Measurements from ENCODE around the gene SSX7. TPM values are rescaled to one million over a fixed set of nuclear protein-coding genes. Genes with fewer than 3 reads are reported as not detected.
"Not testable (repeated sequence)": the region's sequence is repeated elsewhere in the genome, so short reads cannot be mapped to it uniquely, and the experiment has no call there.

SSX7 gene, protein sequence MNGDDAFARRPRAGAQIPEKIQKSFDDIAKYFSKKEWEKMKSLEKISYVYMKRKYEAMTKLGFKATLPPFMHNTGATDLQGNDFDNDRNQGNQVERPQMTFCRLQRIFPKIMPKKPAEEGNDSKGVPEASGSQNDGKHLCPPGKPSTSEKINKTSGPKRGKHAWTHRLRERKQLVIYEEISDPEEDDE
- not detected in 3 replicates for total RNA-seq
- long read RNA-seq, result 0 reads

DNA sequence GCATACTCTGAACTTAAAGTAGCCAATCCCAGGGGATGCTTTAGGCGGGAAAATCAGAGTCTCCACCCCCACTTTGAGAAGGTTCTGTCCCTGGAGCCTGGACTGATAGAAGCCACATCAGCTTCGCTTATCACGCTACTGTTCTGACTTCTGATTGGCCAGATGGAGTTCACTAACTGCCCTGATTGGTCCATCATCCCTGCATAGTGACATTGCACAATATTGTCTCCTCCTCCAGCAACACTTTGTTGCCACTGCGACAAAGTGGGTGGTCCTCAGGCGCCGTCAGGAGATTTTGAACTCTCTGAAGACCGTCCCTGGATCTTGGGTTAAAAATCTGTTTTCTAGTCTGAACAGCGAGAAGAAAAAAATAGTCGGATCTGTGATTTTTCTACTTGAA is at the start of gene SSX7:
TSS of gene SSX7 (minus strand) at position 101 of the 400 bp plus-strand sequence. CDS start 1,428 bp downstream, outside the sequence.
- H3K9me3 Mint-ChIP-seq (ENCODE audit: low read depth); H3K27ac Mint-ChIP-seq (ENCODE audit: unreplicated experiment); H3K4me3 Mint-ChIP-seq (ENCODE audit: unreplicated experiment); H3K36me3 Mint-ChIP-seq (ENCODE audit: low read depth); H3K4me1 Mint-ChIP-seq (ENCODE audit: low read depth); DNase-seq (ENCODE audit: low spot score); H3K27me3 Mint-ChIP-seq (ENCODE audit: low read depth): not testable (repeated sequence)

DNA sequence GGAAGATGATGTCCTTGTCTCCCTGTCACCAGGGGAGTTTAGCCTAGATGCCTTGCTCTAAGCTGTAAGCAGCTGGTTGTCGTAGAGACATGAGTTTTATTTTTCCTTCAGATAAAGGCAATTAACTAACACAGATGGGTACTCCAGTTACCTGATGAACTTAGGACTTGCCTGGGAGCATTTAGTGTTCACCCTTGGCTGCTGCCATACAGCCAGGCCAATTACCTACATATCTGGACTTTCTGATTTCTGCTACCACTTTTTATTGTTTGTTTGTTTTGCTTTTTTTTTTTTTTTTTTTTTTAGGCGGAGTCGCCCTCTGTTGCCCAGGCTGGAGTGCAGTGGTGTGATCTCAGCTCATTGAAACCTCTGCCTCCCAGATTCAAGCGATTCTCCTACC is 37.3 kb upstream of the SSX7 start:
- not testable (repeated sequence) for H3K36me3 Mint-ChIP-seq (ENCODE audit: low read depth); H3K4me3 Mint-ChIP-seq (ENCODE audit: unreplicated experiment); H3K4me1 Mint-ChIP-seq (ENCODE audit: low read depth); DNase-seq (ENCODE audit: low spot score); H3K27me3 Mint-ChIP-seq (ENCODE audit: low read depth); H3K27ac Mint-ChIP-seq (ENCODE audit: unreplicated experiment); H3K9me3 Mint-ChIP-seq (ENCODE audit: low read depth)

DNA sequence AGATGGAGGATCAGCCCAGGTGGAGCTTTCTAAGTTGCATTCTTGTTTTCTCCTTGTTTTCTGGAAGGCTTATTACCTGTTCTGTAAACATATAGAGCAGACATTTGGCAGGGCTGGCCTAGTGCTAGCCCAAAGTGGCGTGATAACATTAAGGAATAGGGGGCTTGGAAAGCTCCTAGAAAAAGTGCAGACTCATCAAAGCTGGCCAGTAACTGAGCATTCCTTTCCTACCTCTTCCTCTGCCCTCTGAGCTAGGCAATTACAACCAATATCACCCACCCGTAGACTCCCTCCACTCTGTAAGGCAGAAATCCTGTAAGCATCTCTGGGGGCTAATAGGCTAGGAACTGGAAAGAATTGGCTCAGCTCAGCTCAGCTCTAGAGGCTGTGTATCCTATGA is 7.5 kb upstream of the SSX7 start:
- DNase-seq (ENCODE audit: low spot score); H3K4me1 Mint-ChIP-seq (ENCODE audit: low read depth); H3K27ac Mint-ChIP-seq (ENCODE audit: unreplicated experiment); H3K36me3 Mint-ChIP-seq (ENCODE audit: low read depth); H3K27me3 Mint-ChIP-seq (ENCODE audit: low read depth); H3K4me3 Mint-ChIP-seq (ENCODE audit: unreplicated experiment); H3K9me3 Mint-ChIP-seq (ENCODE audit: low read depth): not testable (repeated sequence)

DNA sequence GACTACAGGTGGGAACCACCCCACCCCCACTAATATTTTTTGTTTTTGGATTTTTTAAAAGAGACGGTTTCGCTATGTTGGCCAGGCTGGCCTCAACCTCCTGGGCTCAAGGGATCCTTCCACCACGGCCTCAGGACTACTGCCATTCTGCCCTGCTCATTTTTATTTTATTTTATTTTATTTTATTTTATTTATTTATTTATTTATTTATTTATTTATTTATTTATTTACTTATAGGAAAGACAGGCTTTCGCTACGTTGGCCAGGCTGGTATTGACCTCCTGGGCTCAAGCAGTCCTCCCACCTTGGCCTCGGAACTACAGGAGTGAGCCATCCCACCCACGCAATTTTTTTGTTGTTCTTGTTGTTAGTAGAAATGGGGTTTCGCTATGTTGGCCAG is 775 bp upstream of the SSX7 start:
- H3K9me3 Mint-ChIP-seq (ENCODE audit: low read depth); H3K4me3 Mint-ChIP-seq (ENCODE audit: unreplicated experiment); H3K4me1 Mint-ChIP-seq (ENCODE audit: low read depth); H3K27me3 Mint-ChIP-seq (ENCODE audit: low read depth); H3K36me3 Mint-ChIP-seq (ENCODE audit: low read depth); DNase-seq (ENCODE audit: low spot score); H3K27ac Mint-ChIP-seq (ENCODE audit: unreplicated experiment): not testable (repeated sequence)

DNA sequence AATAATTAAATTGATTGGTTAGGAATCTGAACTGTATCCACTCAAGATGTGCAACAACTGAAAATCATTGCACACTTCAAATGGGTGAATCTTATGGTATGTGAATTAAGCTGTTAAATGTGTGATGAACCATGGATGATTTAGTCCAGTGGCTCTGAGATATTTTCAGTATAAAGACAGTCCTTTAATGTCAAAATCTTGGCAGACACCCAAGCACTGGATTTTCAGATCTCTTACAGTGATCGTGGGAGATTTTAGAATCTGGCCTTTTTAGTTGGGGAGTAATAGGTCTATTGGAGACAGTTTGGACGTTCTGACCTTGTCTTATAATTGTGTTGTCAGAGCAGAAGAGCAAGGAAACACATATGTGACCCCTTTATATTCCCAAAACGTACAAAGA is 4.0 kb downstream of the SSX7 start:
- not testable (repeated sequence) for H3K27me3 Mint-ChIP-seq (ENCODE audit: low read depth); H3K4me3 Mint-ChIP-seq (ENCODE audit: unreplicated experiment)

DNA sequence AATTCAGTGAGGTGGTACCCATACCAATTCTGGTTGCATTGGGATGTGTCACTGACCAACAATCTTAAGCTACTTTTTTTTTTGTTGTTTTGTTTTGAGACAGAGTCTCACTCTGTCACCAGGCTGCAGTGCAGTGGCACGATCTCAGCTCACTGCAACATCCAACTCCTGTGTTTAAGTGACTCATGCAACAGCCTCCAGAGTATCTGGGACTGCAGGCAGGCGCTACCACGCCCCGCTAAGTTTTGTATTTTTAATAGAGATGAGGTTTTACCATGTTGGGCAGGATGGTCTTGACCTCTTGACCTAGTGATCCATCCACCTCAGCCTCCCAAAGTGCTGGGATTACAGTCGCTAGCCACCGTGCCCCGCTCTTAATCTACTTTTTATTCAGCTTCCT is 5.7 kb downstream of the SSX7 start:
- H3K27me3 Mint-ChIP-seq (ENCODE audit: low read depth); H3K4me3 Mint-ChIP-seq (ENCODE audit: unreplicated experiment); H3K27ac Mint-ChIP-seq (ENCODE audit: unreplicated experiment); H3K4me1 Mint-ChIP-seq (ENCODE audit: low read depth); DNase-seq (ENCODE audit: low spot score); H3K36me3 Mint-ChIP-seq (ENCODE audit: low read depth): not testable (repeated sequence)
- peaks cover 10% of the 10 kb centered on the region for H3K9me3 Mint-ChIP-seq (ENCODE audit: low read depth)

More for the DNA sequence above, 4.0 kb downstream of the SSX7 start:
- H3K4me1 Mint-ChIP-seq (ENCODE audit: low read depth); H3K9me3 Mint-ChIP-seq (ENCODE audit: low read depth); H3K36me3 Mint-ChIP-seq (ENCODE audit: low read depth); DNase-seq (ENCODE audit: low spot score); H3K27ac Mint-ChIP-seq (ENCODE audit: unreplicated experiment): not testable (repeated sequence)

DNA sequence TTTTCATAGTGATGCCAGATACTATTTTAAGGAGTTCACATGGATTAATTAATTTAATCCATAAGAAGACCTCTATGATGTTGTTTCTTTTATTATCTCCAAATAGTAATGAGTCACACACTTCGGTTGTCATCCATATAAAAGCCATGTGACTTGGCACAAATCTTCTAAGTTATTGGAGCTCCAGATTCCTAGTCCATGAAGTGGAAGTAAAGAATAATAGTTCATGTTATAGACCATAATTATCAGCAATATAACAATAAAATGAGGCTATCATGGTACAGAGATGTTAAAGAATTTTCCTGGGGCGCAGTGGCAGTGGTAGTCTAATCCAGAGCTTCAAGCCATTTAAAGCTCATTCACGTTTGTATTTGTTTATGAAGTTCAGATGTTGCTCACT is 26.2 kb downstream of the SSX7 start:
- H3K9me3 Mint-ChIP-seq (ENCODE audit: low read depth), result peaks cover 12% of the 10 kb centered on the region
- H3K27ac Mint-ChIP-seq (ENCODE audit: unreplicated experiment); H3K4me3 Mint-ChIP-seq (ENCODE audit: unreplicated experiment); H3K36me3 Mint-ChIP-seq (ENCODE audit: low read depth); H3K4me1 Mint-ChIP-seq (ENCODE audit: low read depth); DNase-seq (ENCODE audit: low spot score); H3K27me3 Mint-ChIP-seq (ENCODE audit: low read depth): not testable (repeated sequence)

DNA sequence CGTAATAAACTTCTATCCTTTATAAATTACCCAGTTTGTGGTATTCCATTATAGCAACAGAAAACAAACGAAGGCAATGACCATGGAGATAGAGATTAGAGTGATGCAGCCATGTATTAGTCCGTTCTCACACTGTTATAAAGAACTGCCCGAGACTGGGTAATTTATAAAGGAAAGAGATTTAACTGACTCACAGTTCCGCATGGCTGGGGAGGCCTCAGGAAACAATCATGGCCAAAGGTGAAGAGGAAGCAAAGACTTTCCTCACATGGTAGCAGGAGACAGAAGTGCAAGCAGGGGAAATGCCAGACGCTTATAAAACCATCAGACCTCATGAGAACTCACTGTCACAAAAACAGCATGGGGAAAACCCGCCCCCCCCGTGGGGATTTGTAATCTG is 34.0 kb downstream of the SSX7 start:
- H3K36me3 Mint-ChIP-seq (ENCODE audit: low read depth); DNase-seq (ENCODE audit: low spot score); H3K27ac Mint-ChIP-seq (ENCODE audit: unreplicated experiment); H3K4me3 Mint-ChIP-seq (ENCODE audit: unreplicated experiment); H3K27me3 Mint-ChIP-seq (ENCODE audit: low read depth); H3K4me1 Mint-ChIP-seq (ENCODE audit: low read depth): not testable (repeated sequence)
- H3K9me3 Mint-ChIP-seq (ENCODE audit: low read depth), result peaks cover 10% of the 10 kb centered on the region

DNA sequence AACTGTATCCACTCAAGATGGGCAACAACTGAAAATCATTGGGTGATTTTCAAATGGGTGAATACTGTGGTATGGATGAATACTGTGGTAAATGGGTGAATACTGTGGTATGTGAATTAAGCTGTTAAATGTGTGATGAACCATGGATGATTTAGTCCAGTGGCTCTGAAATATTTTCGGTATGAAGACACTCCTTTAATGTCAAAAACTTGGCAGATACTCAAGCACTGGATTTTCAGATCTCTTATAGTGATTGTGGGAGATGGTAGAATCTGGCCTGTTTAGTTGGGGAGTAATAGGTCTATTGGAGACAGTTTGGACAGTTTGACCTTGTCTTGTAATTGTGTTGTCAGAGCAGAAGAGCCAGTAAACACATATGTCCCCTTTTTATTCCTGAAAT is 45.7 kb downstream of the SSX7 start:
- TF ChIP-seq, protein P1, sequence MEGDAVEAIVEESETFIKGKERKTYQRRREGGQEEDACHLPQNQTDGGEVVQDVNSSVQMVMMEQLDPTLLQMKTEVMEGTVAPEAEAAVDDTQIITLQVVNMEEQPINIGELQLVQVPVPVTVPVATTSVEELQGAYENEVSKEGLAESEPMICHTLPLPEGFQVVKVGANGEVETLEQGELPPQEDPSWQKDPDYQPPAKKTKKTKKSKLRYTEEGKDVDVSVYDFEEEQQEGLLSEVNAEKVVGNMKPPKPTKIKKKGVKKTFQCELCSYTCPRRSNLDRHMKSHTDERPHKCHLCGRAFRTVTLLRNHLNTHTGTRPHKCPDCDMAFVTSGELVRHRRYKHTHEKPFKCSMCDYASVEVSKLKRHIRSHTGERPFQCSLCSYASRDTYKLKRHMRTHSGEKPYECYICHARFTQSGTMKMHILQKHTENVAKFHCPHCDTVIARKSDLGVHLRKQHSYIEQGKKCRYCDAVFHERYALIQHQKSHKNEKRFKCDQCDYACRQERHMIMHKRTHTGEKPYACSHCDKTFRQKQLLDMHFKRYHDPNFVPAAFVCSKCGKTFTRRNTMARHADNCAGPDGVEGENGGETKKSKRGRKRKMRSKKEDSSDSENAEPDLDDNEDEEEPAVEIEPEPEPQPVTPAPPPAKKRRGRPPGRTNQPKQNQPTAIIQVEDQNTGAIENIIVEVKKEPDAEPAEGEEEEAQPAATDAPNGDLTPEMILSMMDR (IDR thresholded peaks at IDR 0.05), result no peak
- Mint-ChIP-seq H3K4me3 (ENCODE audit: unreplicated experiment) (no peak overlapping the region), H3K4me1 (ENCODE audit: low read depth) (no peaks in the 10 kb centered on the region), H3K36me3 (ENCODE audit: low read depth) (no peaks in the 10 kb centered on the region), H3K27ac (ENCODE audit: unreplicated experiment) (no peak overlapping the region), H3K27me3 (ENCODE audit: low read depth) (peaks cover 4% of the 10 kb centered on the region), H3K9me3 (ENCODE audit: low read depth) (peaks cover 22% of the 10 kb centered on the region)
- DNase-seq (ENCODE audit: low spot score), result no peak

DNA sequence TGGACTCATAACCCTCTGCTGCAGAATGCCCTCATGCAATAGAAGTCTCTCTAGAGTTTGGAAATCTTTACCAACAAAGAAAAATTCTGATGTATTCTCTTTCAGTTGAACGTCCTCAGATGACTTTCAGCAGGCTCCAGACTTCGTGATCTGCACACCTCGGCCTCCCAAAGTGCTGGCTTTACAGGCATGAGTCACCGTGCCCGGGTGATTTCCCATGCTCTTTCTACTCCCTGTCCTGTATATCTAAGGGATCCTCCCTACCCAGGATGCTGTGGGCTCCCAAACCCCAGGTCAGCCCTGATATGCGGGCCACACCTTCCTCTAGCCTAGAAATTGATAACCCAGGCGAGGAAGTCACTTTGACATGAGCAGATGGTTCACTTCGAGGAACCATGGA is 51.5 kb downstream of the SSX7 start:
- not testable (repeated sequence) for H3K36me3 Mint-ChIP-seq (ENCODE audit: low read depth); H3K4me1 Mint-ChIP-seq (ENCODE audit: low read depth); H3K27ac Mint-ChIP-seq (ENCODE audit: unreplicated experiment); DNase-seq (ENCODE audit: low spot score); H3K27me3 Mint-ChIP-seq (ENCODE audit: low read depth); H3K4me3 Mint-ChIP-seq (ENCODE audit: unreplicated experiment)
- H3K9me3 Mint-ChIP-seq (ENCODE audit: low read depth), result peaks cover 15% of the 10 kb centered on the region

Measured in chondrocyte (in vitro differentiated cells).